A204.1 (cell line): ENCODE data around the gene IFNG-AS1.
A peak's percentile ranks its signal among the peaks of the same experiment; 100 is the strongest.

ENCODE experiments used
- FAIRE-seq: peaks from 2 replicates; lab custom pipeline; 2012; peaks lifted over from hg19 to GRCh38; lab: Jason Lieb, UNC

IFNG-AS1 gene

DNA sequence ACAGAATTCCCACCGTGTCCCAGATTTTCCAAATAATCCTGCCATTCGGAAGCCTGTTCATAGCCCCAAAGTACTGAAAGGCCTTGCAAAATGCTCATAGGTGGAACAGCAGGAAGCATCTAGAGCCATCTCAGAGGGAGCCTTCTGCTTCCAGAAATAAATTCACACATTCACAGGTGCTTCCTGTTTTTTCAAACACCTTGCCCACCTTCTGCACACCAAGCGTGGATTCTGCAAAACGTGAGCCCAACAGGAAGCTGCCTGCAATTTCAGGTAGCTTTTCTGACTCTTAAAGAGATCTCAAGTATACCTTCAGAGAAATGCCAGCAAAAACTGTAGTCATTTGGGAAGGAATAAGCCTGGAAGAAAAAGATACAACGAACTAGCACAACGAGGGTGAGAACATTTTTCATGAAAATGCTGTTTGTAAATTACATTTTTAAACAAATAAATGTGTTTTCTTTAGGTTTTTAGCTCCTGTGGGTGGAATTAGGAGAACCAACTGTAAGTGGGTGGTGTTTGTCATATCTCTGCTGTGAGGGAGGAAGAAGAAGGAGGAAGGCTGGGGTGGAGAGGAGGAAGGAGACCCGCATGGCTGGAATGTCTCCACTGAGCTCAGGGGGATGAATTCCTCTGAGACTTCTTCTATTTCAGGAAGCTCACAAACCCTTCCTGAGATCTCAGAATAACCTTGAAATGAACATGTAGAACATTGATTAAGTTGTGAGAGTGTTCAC is at the start of gene IFNG-AS1:
Gene IFNG-AS1, plus strand, starts transcription at position 264 of the 737 bp plus-strand sequence.
- no peak for FAIRE-seq

DNA sequence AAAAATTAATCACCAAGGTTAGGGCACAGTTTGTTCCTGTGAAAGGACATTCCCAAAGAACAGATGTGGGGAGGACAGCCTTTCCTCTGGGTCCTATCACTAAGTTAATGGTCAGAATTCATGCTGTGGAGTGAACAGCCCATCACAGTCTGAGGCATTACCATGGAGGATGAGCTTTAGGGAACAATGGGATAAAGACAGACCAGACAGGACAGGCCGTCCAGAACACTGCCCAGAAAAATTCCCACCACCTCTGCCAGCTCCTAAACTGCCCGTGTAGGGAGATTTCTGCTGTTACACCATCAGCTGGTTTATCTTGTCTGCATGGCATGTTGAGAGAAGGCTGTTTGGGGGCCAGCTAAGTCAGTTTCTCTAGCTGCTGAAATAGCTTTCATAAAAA is 49.6 kb upstream of the IFNG-AS1 start:
- FAIRE-seq, result no peak

GRCh38 chr12:67940780-67941243 is 48.4 kb upstream of the IFNG-AS1 start:
- FAIRE-seq, result no peak

- FAIRE-seq, result no peak
These were observed 46.5 kb upstream of the IFNG-AS1 start for GRCh38 chr12:67942724-67943123.

DNA sequence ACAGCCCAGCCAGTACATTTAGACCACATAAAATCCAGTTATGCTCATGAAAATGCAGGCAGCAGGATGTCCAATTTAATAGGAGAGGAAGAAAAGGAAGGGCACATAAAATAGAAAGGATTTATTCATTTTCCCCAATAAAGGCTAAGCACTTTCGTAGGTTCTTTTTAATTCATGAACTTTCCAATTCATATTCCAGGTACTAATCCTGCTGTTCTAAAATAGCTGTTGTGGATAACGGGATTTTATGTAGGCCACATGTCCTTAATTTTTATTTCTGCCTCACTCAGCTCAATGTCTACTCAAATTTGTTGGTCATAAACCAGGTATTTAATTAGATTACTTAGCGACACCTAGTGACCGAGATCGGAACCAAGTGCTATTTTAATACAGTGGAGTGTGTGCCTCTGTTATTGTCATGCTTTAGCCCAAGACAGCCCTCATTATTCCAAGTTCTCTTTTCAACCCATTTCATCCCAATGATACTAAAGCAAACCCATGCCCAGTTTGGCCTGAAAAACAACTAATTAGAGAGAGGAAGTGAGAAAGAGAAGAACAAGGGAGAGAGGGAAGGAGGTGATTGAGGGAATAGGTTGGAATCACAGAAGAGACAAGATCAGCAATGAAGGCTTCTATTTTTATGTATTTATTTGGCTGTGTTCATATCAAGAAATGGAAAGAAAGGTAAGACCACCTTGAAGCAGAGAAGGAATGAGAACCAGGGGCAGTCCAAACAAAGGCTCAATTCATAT is 45.9 kb upstream of the IFNG-AS1 start:
- peak; percentile 94 for FAIRE-seq

- no peak for FAIRE-seq
These were observed 45.2 kb upstream of the IFNG-AS1 start for GRCh38 chr12:67944093-67944492.

DNA sequence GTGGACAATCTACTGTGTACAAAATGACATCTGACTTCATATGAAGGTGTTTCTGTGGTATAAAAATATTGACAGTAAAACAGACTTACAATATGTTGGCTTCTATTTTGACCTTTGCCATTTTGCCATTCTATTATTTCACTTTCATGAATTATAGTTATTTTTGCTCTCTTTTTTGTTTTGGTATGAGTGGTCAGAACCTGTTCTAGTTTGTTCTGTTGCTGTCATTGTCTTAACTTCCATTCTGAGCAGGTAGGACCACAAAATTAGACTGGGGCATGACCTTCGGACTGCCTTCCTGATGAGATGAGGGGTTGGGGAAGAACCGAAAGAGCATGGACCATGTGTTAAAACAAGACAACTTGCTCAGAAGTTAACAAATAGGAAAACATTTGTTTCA is 36.5 kb upstream of the IFNG-AS1 start:
- FAIRE-seq, result no peak

- no peak for FAIRE-seq
These were observed 31.9 kb upstream of the IFNG-AS1 start for GRCh38 chr12:67957383-67957782.

DNA sequence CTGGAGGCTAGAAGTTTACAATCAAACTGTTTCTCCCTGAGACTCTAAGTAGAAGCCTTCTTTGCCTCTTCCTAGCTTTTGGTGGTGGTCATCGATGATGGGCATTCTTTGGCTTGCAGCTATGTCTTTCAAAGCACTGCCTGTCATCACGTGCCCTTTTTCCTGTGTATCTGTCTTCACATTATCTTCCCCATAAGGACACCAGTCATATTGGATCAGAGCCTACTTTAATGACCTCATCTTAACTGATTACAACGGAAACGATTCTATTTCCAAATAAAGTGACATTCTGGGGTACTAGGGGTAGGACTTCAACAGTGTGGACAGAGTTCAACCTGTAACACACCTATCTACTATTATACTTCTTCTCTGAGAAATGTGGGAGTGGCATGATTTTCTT is 31.1 kb upstream of the IFNG-AS1 start:
- no peak for FAIRE-seq

DNA sequence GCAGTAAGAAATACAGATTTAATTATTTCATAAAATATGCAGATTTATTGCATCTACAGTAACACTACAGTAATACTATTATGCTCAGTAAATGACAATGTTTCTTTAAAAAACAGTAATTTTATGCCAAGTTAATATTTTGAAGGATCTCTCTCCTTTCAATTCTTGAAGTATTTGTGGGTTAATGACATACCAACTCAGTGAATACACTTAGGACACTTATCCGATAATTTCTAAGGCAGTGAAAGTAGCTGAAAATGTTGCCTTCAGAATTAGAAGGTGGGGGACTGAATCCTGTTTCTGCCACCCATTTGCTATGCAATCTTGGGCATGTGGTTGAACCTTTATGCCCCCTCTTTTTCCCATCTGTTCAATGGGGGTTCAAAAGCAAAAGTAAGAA is 24.8 kb upstream of the IFNG-AS1 start:
- FAIRE-seq, result no peak

DNA sequence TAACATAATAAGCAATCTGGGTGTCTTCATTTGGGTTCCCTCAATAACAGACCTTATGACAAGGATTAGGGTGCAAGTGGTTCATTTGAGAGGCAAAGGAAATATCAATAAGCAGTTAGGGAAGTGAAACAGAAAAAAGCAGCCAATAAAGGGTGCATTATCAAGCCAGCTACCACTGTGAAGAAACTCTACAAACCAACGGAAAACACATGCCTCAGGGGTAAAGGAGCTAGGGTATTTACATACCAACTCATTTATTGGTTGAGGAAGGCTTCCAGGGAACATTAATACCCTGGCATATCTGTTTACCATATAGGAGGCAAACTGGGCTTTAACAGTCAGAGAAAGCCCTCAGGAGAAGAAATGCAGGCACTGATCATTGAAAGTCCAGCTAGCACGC is 22.7 kb upstream of the IFNG-AS1 start:
- no peak for FAIRE-seq

GRCh38 chr12:67968321-67968720 is 20.9 kb upstream of the IFNG-AS1 start:
- FAIRE-seq, result no peak

DNA sequence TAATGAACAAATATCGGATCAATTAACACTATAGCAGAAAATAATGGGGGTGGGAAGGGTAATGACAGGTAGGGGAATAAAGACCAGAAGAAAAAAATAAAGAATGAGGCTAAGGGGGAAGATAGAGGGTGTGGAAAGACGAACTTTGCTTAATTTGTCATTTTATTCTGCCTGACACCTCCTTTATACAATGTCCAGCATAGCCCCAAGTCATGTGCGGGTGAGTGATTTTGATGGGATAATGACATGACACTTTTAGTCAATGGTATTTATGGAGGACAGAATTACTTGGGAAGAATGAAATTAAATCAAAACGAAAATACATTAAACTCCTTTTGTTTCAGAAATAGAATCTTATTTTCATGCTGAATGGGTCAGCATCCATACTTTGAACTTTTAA is 20.5 kb upstream of the IFNG-AS1 start:
- no peak for FAIRE-seq

- no peak for FAIRE-seq
These were observed 20.0 kb upstream of the IFNG-AS1 start for GRCh38 chr12:67969134-67969802.

GRCh38 chr12:67977668-67978067 is 11.6 kb upstream of the IFNG-AS1 start:
- FAIRE-seq, result no peak

- FAIRE-seq, result no peak
These were observed 8.9 kb upstream of the IFNG-AS1 start for GRCh38 chr12:67980391-67980790.

GRCh38 chr12:67981287-67982162 is 7.7 kb upstream of the IFNG-AS1 start:
- no peak for FAIRE-seq

GRCh38 chr12:67982164-67982563 is 7.1 kb upstream of the IFNG-AS1 start:
- no peak for FAIRE-seq

DNA sequence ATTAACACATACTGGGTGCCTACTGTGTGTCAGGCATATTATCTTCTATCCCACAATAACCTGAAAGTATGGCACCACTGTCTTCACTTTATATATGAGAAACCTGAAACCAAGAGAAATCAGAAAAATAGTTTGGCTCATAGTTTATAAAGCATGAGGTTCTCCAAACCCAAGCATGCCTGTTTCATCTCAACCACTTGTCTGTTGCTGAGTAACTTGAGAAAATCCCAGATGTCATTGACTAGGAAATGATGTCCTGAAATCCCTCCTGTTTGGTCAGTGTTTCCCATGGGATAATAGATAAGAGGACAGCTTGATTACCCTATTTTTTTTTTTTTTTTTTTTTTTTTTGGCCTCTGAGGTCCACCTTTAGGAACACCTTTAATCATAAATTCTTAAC is 2.6 kb upstream of the IFNG-AS1 start:
- FAIRE-seq, result no peak

DNA sequence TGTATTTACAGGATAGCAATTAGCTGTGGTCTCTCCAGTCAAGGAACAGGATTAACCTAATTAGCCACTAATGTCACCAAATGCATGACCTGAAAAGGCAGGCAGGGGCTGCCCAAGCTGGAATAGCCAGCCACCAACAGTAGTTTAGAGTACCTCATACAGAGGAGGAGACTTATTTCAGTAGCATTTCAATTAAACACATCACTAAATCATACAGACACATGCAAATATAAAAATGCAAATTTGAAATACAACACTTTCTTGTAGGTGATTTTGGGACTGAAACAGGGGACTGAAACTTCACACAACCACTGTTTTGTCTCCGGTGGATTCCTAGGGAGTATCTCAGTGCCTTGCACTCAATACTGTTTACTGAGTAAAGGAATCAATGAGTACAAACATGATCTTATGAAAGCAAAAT is 636 bp upstream of the IFNG-AS1 start:
- FAIRE-seq, result no peak

DNA sequence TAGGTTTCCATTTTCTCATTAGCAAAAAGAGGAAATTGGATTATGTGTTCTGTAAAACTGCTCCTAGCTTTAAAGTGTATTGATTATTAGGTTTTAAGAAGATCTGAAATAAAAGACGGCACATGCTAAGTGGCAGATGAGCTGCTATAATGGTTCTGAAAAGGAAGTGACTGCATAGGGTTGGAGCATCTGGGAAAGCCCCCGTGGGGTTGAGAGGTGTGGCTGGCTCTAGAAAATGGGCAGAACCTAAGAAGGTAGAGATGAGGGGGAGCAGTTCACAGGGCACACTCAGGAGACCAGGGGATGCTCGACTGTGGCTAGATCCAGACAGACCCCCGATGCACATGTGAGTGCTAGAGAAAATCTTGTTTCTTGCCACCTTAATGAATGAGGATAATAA is 1.9 kb downstream of the IFNG-AS1 start:
- FAIRE-seq, result no peak

DNA sequence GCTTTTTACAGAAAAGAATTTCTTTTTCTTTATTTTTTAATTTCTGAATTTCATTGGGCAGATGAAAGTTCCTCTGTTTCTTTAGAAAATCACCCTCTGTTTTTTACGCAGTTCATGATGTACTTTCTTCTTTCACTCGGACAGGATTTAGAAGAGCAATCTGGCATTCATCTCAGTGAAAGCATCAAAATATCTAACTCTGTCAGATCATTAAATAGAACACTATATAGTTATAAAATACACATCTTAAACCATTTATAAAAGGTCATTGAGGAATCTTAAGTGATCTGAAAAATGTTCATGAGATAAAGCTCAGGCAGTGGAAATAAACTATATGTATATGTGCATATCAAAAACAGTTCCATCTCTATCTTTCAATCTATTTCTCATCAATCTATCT is 3.9 kb downstream of the IFNG-AS1 start:
- FAIRE-seq, result no peak
